ENCODE results near the gene RAB6D. TPM values are rescaled to one million over a fixed set of nuclear protein-coding genes. Genes with fewer than 3 reads are reported as not detected.
"Not testable (repeated sequence)": the region's sequence is repeated elsewhere in the genome, so short reads cannot be mapped to it uniquely, and the experiment has no call there.

Gene RAB6D
- total and polyA plus RNA-seq, 2 donors (not counting 3 experiments of a cell fraction or from before 2014, with no cell fraction given): 0.01 TPM; not detected in 1

DNA sequence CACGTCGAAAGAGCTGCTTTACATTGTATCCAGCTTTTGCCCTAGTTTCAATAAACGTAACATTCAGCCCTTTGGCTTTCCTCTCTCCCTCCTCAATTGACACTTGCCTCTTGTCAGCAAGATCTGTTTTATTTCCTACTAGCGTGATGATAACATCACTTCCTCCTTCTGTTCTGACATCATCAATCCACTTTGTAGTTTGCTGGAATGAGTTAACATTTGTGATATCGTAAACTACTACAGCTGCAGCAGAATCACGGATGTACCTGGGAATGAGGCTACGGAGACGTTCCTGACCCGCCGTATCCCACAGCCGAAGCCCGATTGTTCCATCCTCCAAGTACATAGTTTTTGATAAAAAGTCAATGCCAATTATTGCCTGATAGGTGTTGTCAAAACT, 755 bp downstream of the RAB6D start:
- H3K4me1 ChIP-seq (ENCODE audit: control insufficient read depth, extremely low read depth, insufficient read depth, low read length); H3K4me3 ChIP-seq (replicated peaks in 1 of 3; ENCODE audit: insufficient read depth in 1 of 3, low read depth in 1 of 3, low read length in 3 of 3); dilution Hi-C loops (cut with MboI; ENCODE audit: extremely low pct_ligation_motif_present, low sequenced_read_pairs); H3K9me3 ChIP-seq (replicated peaks; ENCODE audit: control insufficient read depth, insufficient read depth, low read length); H3K36me3 ChIP-seq (ENCODE audit: control insufficient read depth in 2 of 2, extremely low read depth in 1 of 2, insufficient read depth in 2 of 2, low read length in 2 of 2); H2AFZ ChIP-seq (ENCODE audit: low read depth, low read length); POLR2A ChIA-PET; H3K79me2 ChIP-seq (ENCODE audit: control insufficient read depth, insufficient read depth, low read length); DNase-seq (ENCODE audit: low read depth, low spot score); intact Hi-C loops (cut with micrococcal nuclease); BruUV-seq (replicated peaks); FAIRE-seq; H4K20me1 ChIP-seq (replicated peaks; ENCODE audit: control insufficient read depth, extremely low read depth, insufficient read depth, low read length); H3K9me1 ChIP-seq (replicated peaks; ENCODE audit: control insufficient read depth, extremely low read depth, insufficient read depth, low read length); H3K4me2 ChIP-seq (ENCODE audit: insufficient read depth, low read length); CTCF ChIA-PET; H3K27ac ChIP-seq (ENCODE audit: insufficient read depth, low read depth, low read length); H3K9ac ChIP-seq (replicated peaks; ENCODE audit: extremely low read depth, insufficient read depth, low read length): not testable (repeated sequence)
- TF ChIP-seq EZH2 (IDR thresholded peaks at IDR 0.05; ENCODE audit: borderline replicate concordance, low read depth, low read length, severe bottlenecking): peak; percentile 44
- peaks cover 10 to 16% of the 10 kb centered on the region in 2 experiments for H3K27me3 ChIP-seq (ENCODE audit: control insufficient read depth in 2 of 2, insufficient read depth in 2 of 2, low read length in 2 of 2)

DNA sequence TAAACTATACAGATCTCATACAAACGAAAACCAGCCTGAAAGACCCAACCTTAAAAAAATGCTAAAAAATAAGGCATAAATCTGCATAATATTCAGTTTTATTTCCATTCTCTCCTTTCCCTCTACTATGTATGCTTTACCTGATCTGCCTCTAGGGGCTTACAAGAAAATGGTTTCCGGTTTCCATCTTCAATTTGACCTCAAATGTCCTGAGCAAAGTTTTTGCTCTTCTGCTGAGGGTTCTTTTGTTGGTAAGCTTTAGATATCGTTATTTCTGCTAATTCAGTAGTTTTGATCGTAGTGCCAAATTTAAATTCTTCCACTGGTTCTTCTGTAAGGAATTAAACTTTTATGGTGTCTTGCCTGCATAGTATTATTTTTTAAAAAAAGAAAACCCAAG, 2.2 kb downstream of the RAB6D start:
- H4K20me1 ChIP-seq (replicated peaks; ENCODE audit: control insufficient read depth, extremely low read depth, insufficient read depth, low read length); intact Hi-C loops (cut with micrococcal nuclease); CTCF ChIA-PET; H3K27ac ChIP-seq (ENCODE audit: insufficient read depth, low read depth, low read length); H3K9me1 ChIP-seq (replicated peaks; ENCODE audit: control insufficient read depth, extremely low read depth, insufficient read depth, low read length); DNase-seq (ENCODE audit: low read depth, low spot score); H2AFZ ChIP-seq (ENCODE audit: low read depth, low read length); H3K79me2 ChIP-seq (ENCODE audit: control insufficient read depth, insufficient read depth, low read length); H3K4me1 ChIP-seq (ENCODE audit: control insufficient read depth, extremely low read depth, insufficient read depth, low read length); H3K4me2 ChIP-seq (ENCODE audit: insufficient read depth, low read length); FAIRE-seq; POLR2A ChIA-PET; H3K9me3 ChIP-seq (replicated peaks; ENCODE audit: control insufficient read depth, insufficient read depth, low read length); dilution Hi-C loops (cut with MboI; ENCODE audit: extremely low pct_ligation_motif_present, low sequenced_read_pairs); H3K9ac ChIP-seq (replicated peaks; ENCODE audit: extremely low read depth, insufficient read depth, low read length); H3K4me3 ChIP-seq (replicated peaks in 1 of 3; ENCODE audit: insufficient read depth in 1 of 3, low read depth in 1 of 3, low read length in 3 of 3); H3K36me3 ChIP-seq (ENCODE audit: control insufficient read depth in 2 of 2, extremely low read depth in 1 of 2, insufficient read depth in 2 of 2, low read length in 2 of 2); BruUV-seq (replicated peaks): not testable (repeated sequence)
- peaks cover 10 to 16% of the 10 kb centered on the region in 2 experiments for H3K27me3 ChIP-seq (ENCODE audit: control insufficient read depth in 2 of 2, insufficient read depth in 2 of 2, low read length in 2 of 2)

DNA sequence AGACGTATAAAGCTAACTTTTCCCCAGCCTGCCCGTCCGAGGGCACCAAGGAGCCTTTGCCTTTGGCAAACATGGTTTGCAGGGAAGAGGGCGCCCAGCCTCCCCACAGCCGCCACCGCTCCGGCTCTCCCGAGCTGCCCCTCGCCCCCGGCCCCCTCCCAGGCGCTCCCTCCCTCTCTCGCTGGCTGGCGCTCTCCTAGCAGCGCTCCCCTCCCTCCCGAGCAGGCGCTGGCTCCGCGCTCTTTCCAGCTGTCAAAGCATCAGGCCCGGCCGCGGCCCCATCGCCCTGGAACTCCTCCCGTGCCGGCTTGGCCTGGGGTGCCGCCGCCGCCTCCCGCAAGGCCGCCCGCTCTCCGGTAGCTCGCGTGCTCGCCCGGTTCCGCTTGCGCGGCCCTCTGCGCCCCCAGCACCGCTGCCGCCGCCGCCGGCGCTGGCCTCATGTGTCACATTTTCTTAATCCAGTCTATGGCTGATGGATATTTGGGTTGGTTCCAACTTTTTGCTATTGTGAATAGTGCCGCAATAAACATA, 10.7 kb downstream of the RAB6D start:
- dilution Hi-C loops (cut with MboI; ENCODE audit: extremely low pct_ligation_motif_present, low sequenced_read_pairs); H3K36me3 ChIP-seq (ENCODE audit: control insufficient read depth in 2 of 2, extremely low read depth in 1 of 2, insufficient read depth in 2 of 2, low read length in 2 of 2); FAIRE-seq; CTCF ChIA-PET; BruUV-seq (replicated peaks); H3K27ac ChIP-seq (ENCODE audit: insufficient read depth, low read depth, low read length); H3K9me3 ChIP-seq (replicated peaks; ENCODE audit: control insufficient read depth, insufficient read depth, low read length); H4K20me1 ChIP-seq (replicated peaks; ENCODE audit: control insufficient read depth, extremely low read depth, insufficient read depth, low read length); POLR2A ChIA-PET; intact Hi-C loops (cut with micrococcal nuclease); H3K4me2 ChIP-seq (ENCODE audit: insufficient read depth, low read length); H3K9ac ChIP-seq (replicated peaks; ENCODE audit: extremely low read depth, insufficient read depth, low read length); H3K4me1 ChIP-seq (ENCODE audit: control insufficient read depth, extremely low read depth, insufficient read depth, low read length); H3K27me3 ChIP-seq (ENCODE audit: control insufficient read depth in 2 of 2, insufficient read depth in 2 of 2, low read length in 2 of 2); H3K79me2 ChIP-seq (ENCODE audit: control insufficient read depth, insufficient read depth, low read length); DNase-seq (ENCODE audit: low read depth, low spot score); H2AFZ ChIP-seq (ENCODE audit: low read depth, low read length); H3K9me1 ChIP-seq (replicated peaks; ENCODE audit: control insufficient read depth, extremely low read depth, insufficient read depth, low read length); H3K4me3 ChIP-seq (replicated peaks in 1 of 3; ENCODE audit: insufficient read depth in 1 of 3, low read depth in 1 of 3, low read length in 3 of 3): not testable (repeated sequence)
